OCI-LY7 (cell line): ENCODE data around the gene CA10. TPM values are rescaled to one million over a fixed set of nuclear protein-coding genes. Genes with fewer than 3 reads are reported as not detected.

Experiments
- BruUV-seq: library from RNA; stranded (reverse); fragments of 400-500 nt; replicated peaks from 2 replicates; lab custom pipeline; 2021; lab: Mats Ljungman, UMichigan
- CTCF ChIA-PET: fragments of 300-600 bp; sonication (Branson Sonifier 250); formaldehyde crosslinking; loops from one replicate; lab custom pipeline; 2022; ENCODE audit warnings: antibody characterized with exemption; ENCODE audit not compliant: unreplicated experiment; lab: Charles Lee
- POLR2A ChIA-PET: fragments of 300-600 bp; sonication (Branson Sonifier 250); formaldehyde crosslinking; loops from one replicate; lab custom pipeline; 2022; ENCODE audit warnings: antibody characterized with exemption; lab: Charles Lee
- DNase-seq: peaks from one replicate; pipeline ENCODE4 v3.0.0-alpha.2; 2015; ENCODE audit warnings: low spot score
- H2AFZ ChIP-seq: fragments of 200-600 bp; sonication (generic), shearing (Covaris generic); 2 replicates; pipeline ENCODE4 v1.6.1; 2014; ENCODE audit warnings: mild to moderate bottlenecking, antibody characterized with exemption, low read length, moderate library complexity
- H3K27ac ChIP-seq: fragments of 200-600 bp; sonication (generic); 2 replicates; pipeline ENCODE4 v1.5.1; 2014; ENCODE audit warnings: mixed run types, low read depth, mild to moderate bottlenecking, moderate library complexity, low read length, inconsistent platforms; ENCODE audit not compliant: poor library complexity, severe bottlenecking
- H3K36me3 ChIP-seq: fragments of 200-600 bp; sonication (generic); 2 replicates; pipeline ENCODE4 v1.6.1; 2014; ENCODE audit warnings: mild to moderate bottlenecking, antibody characterized with exemption, low read length, moderate library complexity, mixed read lengths; ENCODE audit not compliant: insufficient read depth
- H3K4me1 ChIP-seq: fragments of 200-600 bp; sonication (generic); 2 replicates; pipeline ENCODE4 v1.5.1; 2014; ENCODE audit warnings: mild to moderate bottlenecking, low read length; ENCODE audit not compliant: insufficient read depth, poor library complexity, severe bottlenecking
- H3K4me2 ChIP-seq: fragments of 200-600 bp; sonication (generic); 2 replicates; pipeline ENCODE4 v1.6.1; 2014; ENCODE audit warnings: mild to moderate bottlenecking, low read length
- H3K4me3 ChIP-seq: fragments of 200-600 bp; sonication (generic); 2 replicates; pipeline ENCODE4 v1.5.1; 2014; ENCODE audit warnings: mild to moderate bottlenecking, low read depth, low read length; ENCODE audit not compliant: poor library complexity, severe bottlenecking
- H3K79me2 ChIP-seq: fragments of 200-600 bp; sonication (generic); 2 replicates; pipeline ENCODE4 v1.6.1; 2016; ENCODE audit warnings: low read depth, mild to moderate bottlenecking, low read length, moderate library complexity, mixed read lengths; ENCODE audit not compliant: insufficient read depth
- H3K9me2 ChIP-seq: fragments of 200-600 bp; sonication (generic); 2 replicates; pipeline ENCODE4 v1.6.1; 2016; ENCODE audit warnings: mild to moderate bottlenecking, low read length, mixed read lengths; ENCODE audit not compliant: insufficient read depth
- H3K9me3 ChIP-seq: fragments of 200-600 bp; sonication (generic); 2 replicates; pipeline ENCODE4 v1.6.1; 2014; ENCODE audit warnings: mild to moderate bottlenecking, mixed run types, low read length, mixed read lengths
- H4K20me1 ChIP-seq: fragments of 200-600 bp; sonication (generic); 2 replicates; pipeline ENCODE4 v1.6.1; 2014; ENCODE audit warnings: mild to moderate bottlenecking, antibody characterized with exemption, low read length, moderate library complexity, mixed read lengths; ENCODE audit not compliant: insufficient read depth
- EZH2phosphoT487 ChIP-seq: fragments of 200-600 bp; sonication (generic); IDR thresholded peaks from 2 replicates; pipeline ENCODE4 v1.6.1; 2018; ENCODE audit warnings: low read depth, borderline replicate concordance, mild to moderate bottlenecking, mixed run types, antibody characterized with exemption, low read length, moderate library complexity, mixed read lengths
- intact Hi-C: fragments of 100-400 bp; cut with micrococcal nuclease; formaldehyde crosslinking; loops from one replicate; pipeline ENCODE4 v1.10.0; 2022; ENCODE audit not compliant: unreplicated experiment
- total RNA-seq, 2 experiments: library from RNA; depleted of rRNA in 1 of 2; stranded (reverse); fragments of >200 nt in 1 of 2; shearing (Covaris generic) in 1 of 2; gene quantifications; 2 replicates each; pipeline ENCODE4 v1.2.3, GENCODE V29; 2014 to 2022
- TF ChIP-seq, protein P1 (sequence below): fragments of 200-600 bp; sonication (generic); conservative IDR thresholded peaks from 2 replicates; pipeline ENCODE4 v1.5.1; 2014; ENCODE audit warnings: mild to moderate bottlenecking, antibody characterized with exemption, low read length, moderate library complexity, mixed read lengths

Gene CA10
- total RNA-seq, 2 experiments from 2014 or later: not detected

DNA sequence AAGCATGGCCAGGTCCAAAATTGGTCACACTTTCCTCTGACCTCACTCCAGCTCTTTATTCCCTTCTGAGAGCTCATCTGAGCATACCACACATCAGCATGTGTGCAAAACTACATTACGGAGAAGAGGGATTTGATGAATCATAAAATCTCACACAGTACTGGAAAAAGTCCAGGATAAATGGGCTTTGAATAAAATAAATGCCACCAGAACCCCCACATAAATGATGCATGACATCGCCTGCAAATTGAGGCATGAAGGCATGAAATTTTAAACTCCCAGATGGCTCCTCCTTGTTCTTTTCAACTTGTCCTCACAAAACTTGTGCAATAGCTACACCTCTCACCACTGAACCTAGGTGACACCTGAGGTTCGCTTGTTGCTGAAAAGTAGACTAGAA lies 439.5 kb downstream of the CA10 start:
- Histone ChIP-seq H4K20me1 (no peaks in the 10 kb centered on the region), H3K4me3 (no peak overlapping the region), H3K79me2 (no peaks in the 10 kb centered on the region), H3K27ac (no peak overlapping the region), H2AFZ (no peak overlapping the region), H3K9me3 (no peaks in the 10 kb centered on the region), H3K36me3 (no peaks in the 10 kb centered on the region), H3K4me2 (no peak overlapping the region), H3K4me1 (no peaks in the 10 kb centered on the region), H3K9me2 (no peaks in the 10 kb centered on the region)
- CTCF ChIA-PET: no interaction called here
- DNase-seq: no peak
- POLR2A ChIA-PET: no interaction called here
- no TSS peak for BruUV-seq
- TF ChIP-seq, protein P1, sequence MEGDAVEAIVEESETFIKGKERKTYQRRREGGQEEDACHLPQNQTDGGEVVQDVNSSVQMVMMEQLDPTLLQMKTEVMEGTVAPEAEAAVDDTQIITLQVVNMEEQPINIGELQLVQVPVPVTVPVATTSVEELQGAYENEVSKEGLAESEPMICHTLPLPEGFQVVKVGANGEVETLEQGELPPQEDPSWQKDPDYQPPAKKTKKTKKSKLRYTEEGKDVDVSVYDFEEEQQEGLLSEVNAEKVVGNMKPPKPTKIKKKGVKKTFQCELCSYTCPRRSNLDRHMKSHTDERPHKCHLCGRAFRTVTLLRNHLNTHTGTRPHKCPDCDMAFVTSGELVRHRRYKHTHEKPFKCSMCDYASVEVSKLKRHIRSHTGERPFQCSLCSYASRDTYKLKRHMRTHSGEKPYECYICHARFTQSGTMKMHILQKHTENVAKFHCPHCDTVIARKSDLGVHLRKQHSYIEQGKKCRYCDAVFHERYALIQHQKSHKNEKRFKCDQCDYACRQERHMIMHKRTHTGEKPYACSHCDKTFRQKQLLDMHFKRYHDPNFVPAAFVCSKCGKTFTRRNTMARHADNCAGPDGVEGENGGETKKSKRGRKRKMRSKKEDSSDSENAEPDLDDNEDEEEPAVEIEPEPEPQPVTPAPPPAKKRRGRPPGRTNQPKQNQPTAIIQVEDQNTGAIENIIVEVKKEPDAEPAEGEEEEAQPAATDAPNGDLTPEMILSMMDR: no peak
- TF ChIP-seq EZH2phosphoT487: no peak
- intact Hi-C loops: no loop called here

DNA sequence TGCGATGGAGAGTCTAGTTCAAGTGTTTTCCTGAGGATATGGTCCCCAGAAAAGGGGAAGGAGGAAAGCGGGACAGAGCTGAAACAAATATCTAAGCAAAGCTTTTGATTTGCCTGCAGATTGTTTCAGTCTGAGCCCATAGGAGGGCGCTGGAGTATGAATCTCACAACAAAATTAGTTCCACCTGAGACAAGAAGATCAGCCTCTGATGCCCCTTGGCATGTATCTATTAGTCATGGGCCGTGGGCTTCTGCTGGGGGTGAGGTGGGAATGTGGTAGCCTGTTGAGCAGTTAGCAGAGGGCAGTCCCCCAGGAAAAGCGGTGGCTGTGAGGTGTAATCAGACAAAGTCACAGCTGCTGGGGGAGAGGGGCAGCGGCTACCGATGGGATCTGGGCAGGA lies 446.9 kb downstream of the CA10 start:
- no peaks in the 10 kb centered on the region for H3K9me2 ChIP-seq
- CTCF ChIA-PET: no interaction called here
- no peaks in the 10 kb centered on the region for H3K4me1 ChIP-seq
- no peaks in the 10 kb centered on the region for H3K9me3 ChIP-seq
- BruUV-seq: no TSS peak
- intact Hi-C loops: no loop called here
- no peak overlapping the region for H3K27ac ChIP-seq
- no peaks in the 10 kb centered on the region for H3K36me3 ChIP-seq
- no peaks in the 10 kb centered on the region for H3K79me2 ChIP-seq
- no peak for TF ChIP-seq EZH2phosphoT487
- TF ChIP-seq, protein P1: no peak
- H4K20me1 ChIP-seq: no peaks in the 10 kb centered on the region
- DNase-seq: no peak
- H2AFZ ChIP-seq: no peak overlapping the region
- H3K4me3 ChIP-seq: no peak overlapping the region
- no peak overlapping the region for H3K4me2 ChIP-seq
- POLR2A ChIA-PET: no interaction called here

GRCh38 chr17:51710634-51710979 lies 447.9 kb downstream of the CA10 start:
- BruUV-seq: no TSS peak

More at GRCh38 chr17:51710634-51710979, 447.9 kb downstream of the CA10 start:
- Histone ChIP-seq H3K79me2 (no peaks in the 10 kb centered on the region), H2AFZ (no peak overlapping the region), H3K27ac (no peak overlapping the region), H3K4me1 (no peaks in the 10 kb centered on the region), H4K20me1 (no peaks in the 10 kb centered on the region), H3K4me2 (no peak overlapping the region), H3K4me3 (no peak overlapping the region), H3K36me3 (no peaks in the 10 kb centered on the region), H3K9me2 (no peaks in the 10 kb centered on the region), H3K9me3 (no peaks in the 10 kb centered on the region)
- ChIA-PET CTCF (no interaction called here), POLR2A (no interaction called here)
- intact Hi-C loops: no loop called here
- no peak for DNase-seq
- TF ChIP-seq, protein P1: no peak
- no peak for TF ChIP-seq EZH2phosphoT487
